Natural killer cell (primary cell): Measurements from ENCODE around the gene ARHGDIG. TPM values are rescaled to one million over a fixed set of nuclear protein-coding genes. Genes with fewer than 3 reads are reported as not detected.

Source experiments
- ATAC-seq, 3 donors: fragments of 150-1000 bp in 2 of 3; fragments of 200-7000 bp in 1 of 3; cut with Tn5 transposase; 1 replicate in 1 of 3; 2 replicates in 2 of 3; pipeline ENCODE4 v1.10.0; 2021; ENCODE audit warnings: mild to moderate bottlenecking in 2 of 3, moderate library complexity in 2 of 3
- DNase-seq, 2 donors: peaks; one replicate each; pipeline versions ENCODE4 v3.0.0 to v3.0.0-alpha.2; 2013 to 2021; ENCODE audit warnings: mixed read lengths in 1 of 2
- H3K27ac ChIP-seq: one replicate; pipeline ENCODE4 v1.5.1; 2013; ENCODE audit warnings: mild to moderate bottlenecking, low read length
- H3K27me3 ChIP-seq: one replicate; pipeline ENCODE4 v1.6.1; 2013; ENCODE audit warnings: low read length; ENCODE audit not compliant: control insufficient read depth, insufficient read depth
- H3K36me3 ChIP-seq: one replicate; pipeline ENCODE4 v1.6.1; 2013; ENCODE audit warnings: low read length; ENCODE audit not compliant: control insufficient read depth, insufficient read depth
- H3K4me1 ChIP-seq: one replicate; pipeline ENCODE4 v1.6.1; 2013; ENCODE audit warnings: low read length; ENCODE audit not compliant: control insufficient read depth, insufficient read depth
- H3K4me3 ChIP-seq: one replicate; pipeline ENCODE4 v1.5.1; 2013; ENCODE audit warnings: low read length
- H3K9me3 ChIP-seq: one replicate; pipeline ENCODE4 v1.6.1; 2013; ENCODE audit warnings: low read length; ENCODE audit not compliant: control insufficient read depth, insufficient read depth
- H3K27ac Mint-ChIP-seq, 2 donors: one replicate each; pipeline ENCODE4 v1.8.0; 2022; ENCODE audit warnings: mild to moderate bottlenecking in 2 of 2, mixed read lengths in 2 of 2, moderate library complexity in 1 of 2
- H3K27me3 Mint-ChIP-seq, 2 donors: one replicate each; pipeline ENCODE4 v1.8.0; 2022; ENCODE audit warnings: low read depth in 2 of 2, mixed read lengths in 2 of 2
- H3K36me3 Mint-ChIP-seq: one replicate; pipeline ENCODE4 v1.8.0; 2022; ENCODE audit warnings: mixed read lengths
- H3K4me1 Mint-ChIP-seq, 2 donors: one replicate each; pipeline ENCODE4 v1.8.0; 2022; ENCODE audit warnings: mixed read lengths in 2 of 2
- H3K4me3 Mint-ChIP-seq: one replicate; pipeline ENCODE4 v1.8.0; 2022; ENCODE audit warnings: mild to moderate bottlenecking, moderate library complexity, mixed read lengths
- H3K9me3 Mint-ChIP-seq, 2 donors: one replicate each; pipeline ENCODE4 v1.8.0; 2022; ENCODE audit warnings: mixed read lengths in 2 of 2
- CTCF ChIP-seq: fragments of 200-600 bp; IDR thresholded peaks from one replicate; pipeline ENCODE4 v1.8.0; 2022; ENCODE audit warnings: antibody characterized with exemption
- WGBS: methylation state at CpG from one replicate; pipeline ENCODE4 v1.1.7; 2013; ENCODE audit warnings: missing lambda C conversion rate; ENCODE audit not compliant: insufficient coverage; 5-methylcytosine and 5-hydroxymethylcytosine counted together
- intact Hi-C: fragments of 100-400 bp; cut with micrococcal nuclease; formaldehyde crosslinking; loops from one replicate; pipeline ENCODE4 v1.14.2; 2022
- total RNA-seq, 4 donors: library from RNA; stranded (reverse); fragments of 120-200 nt in 1 of 4; gene quantifications; one replicate each; pipeline versions ENCODE4 v1.2.3 to v1.2.4, GENCODE V29; 2013 to 2022

ARHGDIG gene
- total RNA-seq, 3 donors from 2014 or later (not counting 1 experiment from before 2014, with no cell fraction given) = 0.49 to 1.4 TPM; not detected in 1

- Histone ChIP-seq H3K4me1 (peaks cover 7% of the 10 kb centered on the region), H3K27ac (no peak overlapping the region), H3K27me3 (peaks cover 11% of the 10 kb centered on the region), H3K36me3 (no peaks in the 10 kb centered on the region), H3K9me3 (no peaks in the 10 kb centered on the region), H3K4me3 (no peak overlapping the region)
- TF ChIP-seq CTCF = no peak
- Mint-ChIP-seq H3K27me3 (peaks cover 0 to 12% of the 10 kb centered on the region in 2 donors), H3K36me3 (no peaks in the 10 kb centered on the region), H3K9me3 (no peaks in the 10 kb centered on the region), H3K27ac (no peak overlapping the region), H3K4me3 (no peak overlapping the region), H3K4me1 (peaks cover 0 to 10% of the 10 kb centered on the region in 2 donors)
- DNase-seq (no peak), ATAC-seq (no peak)
- WGBS = 93% methylated on average over 31 of the region's 36 CpGs
- intact Hi-C loops = no loop called here
Measured at GRCh38 chr16:272633-273546, 7.5 kb upstream of the ARHGDIG start.

- Histone ChIP-seq H3K27ac (no peak overlapping the region), H3K4me1 (peaks cover 11% of the 10 kb centered on the region), H3K27me3 (peaks cover 11% of the 10 kb centered on the region), H3K9me3 (no peaks in the 10 kb centered on the region), H3K36me3 (no peaks in the 10 kb centered on the region), H3K4me3 (no peak overlapping the region)
- Mint-ChIP-seq H3K27me3 (peaks cover 0 to 12% of the 10 kb centered on the region in 2 donors), H3K9me3 (no peaks in the 10 kb centered on the region), H3K4me1 (peaks cover 0 to 5% of the 10 kb centered on the region in 2 donors), H3K4me3 (no peak overlapping the region), H3K27ac (no peak overlapping the region), H3K36me3 (no peaks in the 10 kb centered on the region)
- TF ChIP-seq CTCF = no peak
- ATAC-seq (no peak), DNase-seq (no peak)
- 84% methylated on average over 30 of the region's 30 CpGs for WGBS
- intact Hi-C loops = no loop called here
Measured at GRCh38 chr16:273547-274421, 6.6 kb upstream of the ARHGDIG start.

- H3K36me3 ChIP-seq = no peaks in the 10 kb centered on the region
- H3K9me3 Mint-ChIP-seq = no peaks in the 10 kb centered on the region
- peaks cover 6 to 11% of the 10 kb centered on the region in 2 donors for H3K4me1 Mint-ChIP-seq
- no peak overlapping the region for H3K4me3 ChIP-seq
- no peaks in the 10 kb centered on the region for H3K9me3 ChIP-seq
- peaks cover 23% of the 10 kb centered on the region for H3K4me1 ChIP-seq
- H3K27me3 Mint-ChIP-seq = peaks cover 0 to 16% of the 10 kb centered on the region in 2 donors
- ATAC-seq = peak; percentile 18 to 60 (median 23)
- peak overlapping the region; percentile 64 for H3K4me3 Mint-ChIP-seq
- no peak overlapping the region for H3K27ac Mint-ChIP-seq
- WGBS = 3% methylated on average over 58 of the region's 58 CpGs
- intact Hi-C loops = no loop called here
- H3K36me3 Mint-ChIP-seq = no peaks in the 10 kb centered on the region
- TF ChIP-seq CTCF = no peak
- peaks cover 17% of the 10 kb centered on the region for H3K27me3 ChIP-seq
- peak in 1 of 2 donors; percentile 40 for DNase-seq
- no peak overlapping the region for H3K27ac ChIP-seq
Measured at GRCh38 chr16:275041-275641, 5.2 kb upstream of the ARHGDIG start.
